Ishikawa (cell line): ENCODE data around the gene DNAJC30.

ENCODE experiments used
- CEBPB ChIP-seq: IDR thresholded peaks from 2 replicates; pipeline ENCODE4 v1.6.1; 2012
- EGR1 ChIP-seq: IDR thresholded peaks from 2 replicates; pipeline ENCODE4 v1.6.1; 2012
- EP300 ChIP-seq: IDR thresholded peaks from 2 replicates; pipeline ENCODE4 v1.6.1; 2012; ENCODE audit warnings: borderline replicate concordance
- FOXM1 ChIP-seq: IDR thresholded peaks from 2 replicates; pipeline ENCODE4 v1.6.1; 2012; ENCODE audit warnings: low read depth, borderline replicate concordance
- MAX ChIP-seq: IDR thresholded peaks from 2 replicates; pipeline ENCODE4 v1.6.1; 2012
- REST ChIP-seq: IDR thresholded peaks from 2 replicates; pipeline ENCODE4 v1.6.1; 2012; ENCODE audit warnings: low read depth, mild to moderate bottlenecking
- TAF1 ChIP-seq: IDR thresholded peaks from 2 replicates; pipeline ENCODE4 v1.6.1; 2012; ENCODE audit warnings: low read depth, mild to moderate bottlenecking
- TEAD4 ChIP-seq: IDR thresholded peaks from 2 replicates; pipeline ENCODE4 v1.6.1; 2012
- YY1 ChIP-seq: IDR thresholded peaks from 2 replicates; pipeline ENCODE4 v1.6.1; 2012; ENCODE audit warnings: low read depth

- TF ChIP-seq CEBPB (no peak), MAX (no peak), EP300 (no peak), REST (no peak), TAF1 (no peak), FOXM1 (no peak), YY1 (no peak), EGR1 (no peak), TEAD4 (no peak)
Observed at GRCh38 chr7:73730485-73730884, 47.2 kb upstream of the DNAJC30 start.
